Breast epithelium (tissue), 3 donors: Measurements from ENCODE around the gene PRTFDC1.

Experiments used
- POLR2AphosphoS5 ChIP-seq, 3 donors: sonication (generic); formaldehyde crosslinking; IDR thresholded peaks; one replicate each; pipeline ENCODE4 v1.6.1; 2017; ENCODE audit warnings: antibody characterized with exemption in 3 of 3
- TF ChIP-seq, protein P1 (sequence below), 3 donors: fragments of 450-650 bp; IDR thresholded peaks; one replicate each; pipeline ENCODE4 v1.5.1; 2016 to 2017; ENCODE audit warnings: antibody characterized with exemption in 3 of 3, mild to moderate bottlenecking in 3 of 3, moderate library complexity in 3 of 3

DNA sequence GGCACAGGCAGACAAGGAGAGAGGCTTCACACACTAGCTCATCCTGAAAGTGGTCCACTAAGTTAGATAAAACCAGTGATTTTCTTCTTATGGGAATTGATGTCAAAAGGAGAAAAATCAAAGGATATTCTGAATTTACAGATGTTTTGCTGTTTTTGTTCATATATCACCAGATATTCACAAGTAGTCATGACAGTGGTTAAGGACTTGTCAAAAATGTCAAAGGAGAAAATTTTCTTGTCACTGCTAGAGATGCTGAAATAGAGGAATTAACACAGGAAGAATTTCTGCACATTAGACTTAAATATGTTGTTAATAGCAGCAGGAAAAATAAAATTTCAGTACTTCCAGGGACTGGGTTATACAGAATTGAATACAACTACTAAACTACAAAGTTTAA, 78.3 kb downstream of the PRTFDC1 start:
- TF ChIP-seq, protein P1, sequence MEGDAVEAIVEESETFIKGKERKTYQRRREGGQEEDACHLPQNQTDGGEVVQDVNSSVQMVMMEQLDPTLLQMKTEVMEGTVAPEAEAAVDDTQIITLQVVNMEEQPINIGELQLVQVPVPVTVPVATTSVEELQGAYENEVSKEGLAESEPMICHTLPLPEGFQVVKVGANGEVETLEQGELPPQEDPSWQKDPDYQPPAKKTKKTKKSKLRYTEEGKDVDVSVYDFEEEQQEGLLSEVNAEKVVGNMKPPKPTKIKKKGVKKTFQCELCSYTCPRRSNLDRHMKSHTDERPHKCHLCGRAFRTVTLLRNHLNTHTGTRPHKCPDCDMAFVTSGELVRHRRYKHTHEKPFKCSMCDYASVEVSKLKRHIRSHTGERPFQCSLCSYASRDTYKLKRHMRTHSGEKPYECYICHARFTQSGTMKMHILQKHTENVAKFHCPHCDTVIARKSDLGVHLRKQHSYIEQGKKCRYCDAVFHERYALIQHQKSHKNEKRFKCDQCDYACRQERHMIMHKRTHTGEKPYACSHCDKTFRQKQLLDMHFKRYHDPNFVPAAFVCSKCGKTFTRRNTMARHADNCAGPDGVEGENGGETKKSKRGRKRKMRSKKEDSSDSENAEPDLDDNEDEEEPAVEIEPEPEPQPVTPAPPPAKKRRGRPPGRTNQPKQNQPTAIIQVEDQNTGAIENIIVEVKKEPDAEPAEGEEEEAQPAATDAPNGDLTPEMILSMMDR (IDR thresholded peaks at IDR 0.05), result no peak
- TF ChIP-seq POLR2AphosphoS5 (IDR thresholded peaks at IDR 0.05), result no peak
